ENCODE data around the gene F10. TPM values are rescaled to one million over a fixed set of nuclear protein-coding genes. Genes with fewer than 3 reads are reported as not detected.

Gene F10
- total and polyA plus RNA-seq, 2 of the 13 experiments (the other 11 are each of a cell fraction or from before 2014, with no cell fraction given) = 58.4 to 237 TPM

GRCh38 chr13:113105921-113106452 lies 16.6 kb upstream of the F10 start (continued):
- TF ChIP-seq ZBTB46 (CRISPR knock-in tag; IDR thresholded peaks at IDR 0.05; ENCODE audit: borderline replicate concordance) = no peak
- TF ChIP-seq POLR2G (IDR thresholded peaks at IDR 0.05; ENCODE audit: low read depth, low read length) = peak; percentile 19; the same call in 1 of the 2 replicates
- 0 out of 2 replicates have a peak, but pooled peaks have one; percentile 3 for TF ChIP-seq TBP (CRISPR knock-in tag; IDR thresholded peaks at IDR 0.05)
- no peak for TF ChIP-seq ZNF503 (CRISPR knock-in tag; IDR thresholded peaks at IDR 0.05)
- 0 out of 2 replicates have a peak, but pooled peaks have one; percentile 13 for TF ChIP-seq ZNF598 (CRISPR knock-in tag; IDR thresholded peaks at IDR 0.05; ENCODE audit: borderline replicate concordance)
- TF ChIP-seq ZBTB44 (CRISPR knock-in tag; IDR thresholded peaks at IDR 0.05) = no peak
- TF ChIP-seq ZNF180 (CRISPR knock-in tag; IDR thresholded peaks at IDR 0.05; ENCODE audit: borderline replicate concordance, low read depth) = no peak
- no peak for TF ChIP-seq CSRNP1 (CRISPR knock-in tag; IDR thresholded peaks at IDR 0.05)
- TF ChIP-seq SMAD1 (CRISPR knock-in tag; IDR thresholded peaks at IDR 0.05; ENCODE audit: borderline replicate concordance, low read depth) = no peak
- no peak; the same call in 1 of the 2 replicates for TF ChIP-seq ARID5B (CRISPR knock-in tag; IDR thresholded peaks at IDR 0.05)
- 0 out of 2 replicates have a peak, but pooled peaks have one; percentile 16 for TF ChIP-seq ZNF430 (CRISPR knock-in tag; IDR thresholded peaks at IDR 0.05)
- no peak for TF ChIP-seq JDP2 (CRISPR knock-in tag; IDR thresholded peaks at IDR 0.05; ENCODE audit: borderline replicate concordance)
- TF ChIP-seq ZNF816 (CRISPR knock-in tag; IDR thresholded peaks at IDR 0.05; ENCODE audit: borderline replicate concordance) = peak; percentile 70; the same call in 1 of the 2 replicates
- no peak for TF ChIP-seq ZNF10 (CRISPR knock-in tag; IDR thresholded peaks at IDR 0.05; ENCODE audit: borderline replicate concordance, low read depth)
- TF ChIP-seq ZSCAN21 (CRISPR knock-in tag; IDR thresholded peaks at IDR 0.05; ENCODE audit: borderline replicate concordance) = 0 out of 2 replicates have a peak, but pooled peaks have one; percentile 1
